HG03060 (cell line): ENCODE results near the gene UPF2.

Source experiments
- ATAC-seq: cut with Tn5 transposase; IDR thresholded peaks from one replicate; pipeline ENCODE4 v1.9.1; 2021; ENCODE audit warnings: low read depth, moderate number of reproducible peaks; ENCODE audit not compliant: unreplicated experiment

The UPF2 gene

GRCh38 chr10:11870900-11871400 lies 171.7 kb downstream of the UPF2 start:
- no peak for ATAC-seq

DNA sequence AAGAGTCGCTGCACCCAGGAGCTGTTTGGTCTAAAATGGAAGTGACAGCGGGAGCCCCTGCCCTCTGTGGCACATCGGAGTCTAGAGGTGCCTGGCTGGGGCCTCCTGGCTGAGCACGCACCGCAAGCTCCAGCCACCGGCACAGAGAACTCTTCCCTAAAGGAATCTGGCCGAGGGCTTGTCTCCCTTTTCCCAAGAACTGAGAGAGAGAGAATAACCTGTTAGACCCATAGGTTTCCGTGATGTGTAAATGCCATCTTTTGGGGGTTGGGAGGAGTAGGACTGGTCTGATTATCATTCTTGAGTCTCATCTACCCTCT lies 172.2 kb downstream of the UPF2 start:
- no peak for ATAC-seq
